A549 (cell line): ENCODE data around the gene TMEM163. TPM values are rescaled to one million over a fixed set of nuclear protein-coding genes. Genes with fewer than 3 reads are reported as not detected.

Experiments
- ATAC-seq, 2 experiments: fragments of 200-7000 bp in 1 of 2; fragments of >200 bp in 1 of 2; cut with Nextera tagmentation in 1 of 2; cut with Tn5 transposase in 1 of 2; 3 replicates each; pipeline versions ENCODE4 v1.8.0 to v1.9.1; 2018 to 2020; ENCODE audit warnings: mild to moderate bottlenecking in 1 of 2, moderate library complexity in 1 of 2
- CTCF ChIA-PET: fragments of 300-600 bp; sonication (Branson Sonifier 250); formaldehyde crosslinking; extraction: SDS; loops from one replicate; lab custom pipeline; 2021; ENCODE audit warnings: antibody characterized with exemption, inconsistent platforms; lab: Yijun Ruan, JAX
- POLR2A ChIA-PET: fragments of 350-600 bp; formaldehyde crosslinking; extraction: SDS; loops from one replicate; lab custom pipeline; 2021; ENCODE audit warnings: antibody characterized with exemption, inconsistent platforms; lab: Yijun Ruan, JAX
- DNase-seq, 2 experiments: peaks; one replicate each; pipeline versions ENCODE4 v3.0.0 to v3.0.0-alpha.2; 2011 to 2016; ENCODE audit warnings: low read depth in 1 of 2, low spot score in 1 of 2
- FAIRE-seq: peaks from 2 replicates; lab custom pipeline; 2011; peaks lifted over from hg19 to GRCh38; lab: Jason Lieb, UNC
- H3K27ac ChIP-seq, 2 experiments: fragments of >200 bp; sonication (Bioruptor Twin); formaldehyde crosslinking; 3 replicates each; pipeline ENCODE4 v1.5.1; 2016 to 2017
- H3K4me1 ChIP-seq: fragments of >200 bp; sonication (Bioruptor Twin); formaldehyde crosslinking; 3 replicates; pipeline ENCODE4 v1.6.1; 2016
- H3K4me2 ChIP-seq: fragments of >200 bp; sonication (Bioruptor Twin); formaldehyde crosslinking; 3 replicates; pipeline ENCODE4 v1.6.1; 2016
- H3K4me3 ChIP-seq: fragments of >200 bp; sonication (Bioruptor Twin); formaldehyde crosslinking; 3 replicates; pipeline ENCODE4 v1.5.1; 2016
- H3K9me3 ChIP-seq: fragments of >200 bp; sonication (Bioruptor Twin); formaldehyde crosslinking; 3 replicates; pipeline ENCODE4 v1.6.1; 2016
- BCL3 ChIP-seq: fragments of >200 bp; sonication (Bioruptor Twin); formaldehyde crosslinking; IDR thresholded peaks from 3 replicates; pipeline ENCODE4 v1.6.1; 2016
- BHLHE40 ChIP-seq: IDR thresholded peaks from 2 replicates; pipeline ENCODE4 v1.6.1; 2012; ENCODE audit warnings: low read depth, low read length, inconsistent platforms
- CBX2 ChIP-seq: fragments of 200-600 bp; sonication (generic); IDR thresholded peaks from 2 replicates; pipeline ENCODE4 v1.6.1; 2016; ENCODE audit warnings: low read depth, mild to moderate bottlenecking, borderline replicate concordance
- CEBPB ChIP-seq, 2 experiments: fragments of >200 bp in 1 of 2; sonication (Bioruptor Twin) in 1 of 2; formaldehyde crosslinking in 1 of 2; IDR thresholded peaks; 2 replicates each; pipeline ENCODE4 v1.6.1; 2012 to 2016
- CHD2 ChIP-seq: fragments of 150-350 bp; IDR thresholded peaks from 2 replicates; pipeline ENCODE4 v1.6.1; 2014; ENCODE audit warnings: low read length; ENCODE audit not compliant: partially characterized antibody
- CHD4 ChIP-seq: fragments of 200-600 bp; sonication (generic); IDR thresholded peaks from 2 replicates; pipeline ENCODE4 v1.6.1; 2016; ENCODE audit warnings: antibody characterized with exemption, mild to moderate bottlenecking, borderline replicate concordance
- CTCF ChIP-seq: fragments of >200 bp; sonication (Bioruptor Twin); formaldehyde crosslinking; IDR thresholded peaks from 3 replicates; pipeline ENCODE4 v1.5.1; 2016
- EHMT2 ChIP-seq: fragments of 200-600 bp; sonication (generic); IDR thresholded peaks from 2 replicates; pipeline ENCODE4 v1.6.1; 2016; ENCODE audit warnings: antibody characterized with exemption, low read depth, mild to moderate bottlenecking, moderate library complexity
- ELK1 ChIP-seq: fragments of 150-350 bp; IDR thresholded peaks from 2 replicates; pipeline ENCODE4 v1.6.1; 2014; ENCODE audit warnings: low read depth, mild to moderate bottlenecking, low read length
- FOXS1 ChIP-seq: fragments of 250-450 bp; sonication (Bioruptor Pico); IDR thresholded peaks from 2 replicates; pipeline ENCODE4 v1.5.0; 2020; ENCODE audit warnings: mild to moderate bottlenecking, moderate library complexity
- HDAC2 ChIP-seq: fragments of 200-600 bp; sonication (generic); IDR thresholded peaks from 2 replicates; pipeline ENCODE4 v1.6.1; 2016
- HEYL ChIP-seq: fragments of 250-450 bp; sonication (Bioruptor Pico); IDR thresholded peaks from 2 replicates; pipeline ENCODE4 v1.8.0; 2021; ENCODE audit warnings: mild to moderate bottlenecking, moderate library complexity
- HOXA7 ChIP-seq: fragments of 250-450 bp; sonication (Bioruptor Pico); IDR thresholded peaks from 2 replicates; pipeline ENCODE4 v1.5.0; 2020; ENCODE audit warnings: mild to moderate bottlenecking, moderate library complexity
- HOXB13 ChIP-seq: fragments of 250-450 bp; sonication (Bioruptor Pico); IDR thresholded peaks from 2 replicates; pipeline ENCODE4 v1.5.0; 2020; ENCODE audit warnings: low read depth, mild to moderate bottlenecking, moderate library complexity
- HOXB5 ChIP-seq: fragments of 250-450 bp; sonication (Bioruptor Pico); IDR thresholded peaks from 2 replicates; pipeline ENCODE4 v1.5.0; 2020; ENCODE audit warnings: mild to moderate bottlenecking, moderate library complexity
- KDM5A ChIP-seq: fragments of 200-600 bp; sonication (generic); IDR thresholded peaks from 2 replicates; pipeline ENCODE4 v1.6.1; 2016; ENCODE audit warnings: antibody characterized with exemption, mild to moderate bottlenecking
- MAFK ChIP-seq: fragments of 450-650 bp; IDR thresholded peaks from 2 replicates; pipeline ENCODE4 v1.6.1; 2014; ENCODE audit not compliant: partially characterized antibody
- MYC ChIP-seq: IDR thresholded peaks from 2 replicates; pipeline ENCODE4 v1.6.1; 2012; ENCODE audit warnings: mild to moderate bottlenecking, inconsistent platforms, low read length, improper control_type of control experiment, borderline replicate concordance
- NFE2L2 ChIP-seq: fragments of 150-350 bp; conservative IDR thresholded peaks from 2 replicates; pipeline ENCODE4 v1.6.1; 2014; ENCODE audit warnings: low read length
- PHF8 ChIP-seq: fragments of 200-600 bp; sonication (generic); IDR thresholded peaks from 2 replicates; pipeline ENCODE4 v1.6.1; 2016; ENCODE audit warnings: low read depth, mild to moderate bottlenecking, antibody characterized with exemption, moderate library complexity, borderline replicate concordance
- RFX5 ChIP-seq: fragments of 450-650 bp; IDR thresholded peaks from 2 replicates; pipeline ENCODE4 v1.7.1; 2014; ENCODE audit warnings: antibody characterized with exemption, mild to moderate bottlenecking, moderate library complexity
- SMC3 ChIP-seq: fragments of >200 bp; sonication (Bioruptor Twin); formaldehyde crosslinking; IDR thresholded peaks from 3 replicates; pipeline ENCODE4 v1.6.1; 2018; ENCODE audit warnings: inconsistent platforms
- SREBF2 ChIP-seq: fragments of 450-650 bp; IDR thresholded peaks from 2 replicates; pipeline ENCODE4 v1.6.1; 2014; ENCODE audit warnings: mild to moderate bottlenecking, moderate library complexity
- ZFP36 ChIP-seq: fragments of 450-650 bp; IDR thresholded peaks from 2 replicates; pipeline ENCODE4 v1.6.1; 2014; ENCODE audit warnings: borderline replicate concordance; ENCODE audit not compliant: partially characterized antibody
- ZSCAN20 ChIP-seq: fragments of 250-450 bp; sonication (Bioruptor Pico); IDR thresholded peaks from 2 replicates; pipeline ENCODE4 v1.8.0; 2022; ENCODE audit warnings: mild to moderate bottlenecking, moderate library complexity
- WGBS: methylation state at CpG from one replicate; pipeline ENCODE4 v1.1.6; 2017; ENCODE audit errors: missing lambda C conversion rate; 5-methylcytosine and 5-hydroxymethylcytosine counted together
- polyA plus RNA-seq, 4 experiments: library from polyadenylated mRNA; depleted of rRNA in 3 of 4; stranded (reverse); fragments of >200 nt; fragmentation: RNase III in 1 of 4; extraction: RNeasy Plus Mini Kit Qiagen cat#74134 plus additional on column Dnase treatment in 1 of 4; gene quantifications; 2 replicates in 3 of 4; 3 replicates in 1 of 4; pipeline ENCODE4 v1.2.3, GENCODE V29; 2011 to 2017
- TF ChIP-seq, protein P1 (sequence below): fragments of 250-450 bp; sonication (Bioruptor Pico); IDR thresholded peaks from 2 replicates; pipeline ENCODE4 v1.5.0; 2020; ENCODE audit warnings: low read depth, mild to moderate bottlenecking, moderate library complexity
- TF ChIP-seq, protein P2 (sequence below): IDR thresholded peaks from 2 replicates; pipeline ENCODE4 v1.6.1; 2012; ENCODE audit warnings: low read depth, borderline replicate concordance
- TF ChIP-seq, protein P3 (sequence below): fragments of 200-600 bp; sonication (generic); IDR thresholded peaks from 2 replicates; pipeline ENCODE4 v1.6.1; 2016; ENCODE audit warnings: antibody characterized with exemption, mild to moderate bottlenecking, moderate library complexity

Gene TMEM163
- polyA plus RNA-seq, 2 of the 4 experiments (the other 2 are of a cell fraction): not detected

DNA sequence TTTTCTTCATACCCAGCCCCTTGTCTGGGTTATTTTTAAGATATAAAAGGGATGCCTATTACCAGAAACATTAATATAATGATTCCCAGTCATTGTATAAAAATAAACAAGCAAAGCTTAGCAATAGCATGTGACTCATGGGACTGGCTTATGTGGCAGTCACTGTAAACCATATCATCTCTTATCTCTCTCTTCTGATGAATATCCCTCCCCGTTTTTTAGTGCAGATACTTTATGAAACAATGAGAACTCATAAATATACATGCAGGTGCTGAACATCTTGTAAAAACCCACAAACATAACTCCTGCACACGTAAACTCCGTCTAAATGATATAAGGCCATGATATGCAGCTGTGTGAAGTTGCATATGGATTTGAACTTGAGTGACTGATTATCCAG, 310.0 kb downstream of the TMEM163 start:
- H3K4me3 ChIP-seq: no peak overlapping the region
- FAIRE-seq (no peak), DNase-seq (no peak), ATAC-seq (no peak)
- H3K4me2 ChIP-seq: no peak overlapping the region
- no peak overlapping the region for H3K27ac ChIP-seq
- ChIA-PET POLR2A (no interaction called here), CTCF (interaction anchor here (0.8 to 1.3 kb wide), 2 partner anchors 163 to 290 kb away, joined by 3 to 5 read pairs; no protein-coding TSS in a partner anchor)
- H3K4me1 ChIP-seq: peaks cover 4% of the 10 kb centered on the region; the same call in 1 of the 3 replicates
- 70% methylated on average over 3 of the region's 3 CpGs for WGBS
- TF ChIP-seq, protein P1, sequence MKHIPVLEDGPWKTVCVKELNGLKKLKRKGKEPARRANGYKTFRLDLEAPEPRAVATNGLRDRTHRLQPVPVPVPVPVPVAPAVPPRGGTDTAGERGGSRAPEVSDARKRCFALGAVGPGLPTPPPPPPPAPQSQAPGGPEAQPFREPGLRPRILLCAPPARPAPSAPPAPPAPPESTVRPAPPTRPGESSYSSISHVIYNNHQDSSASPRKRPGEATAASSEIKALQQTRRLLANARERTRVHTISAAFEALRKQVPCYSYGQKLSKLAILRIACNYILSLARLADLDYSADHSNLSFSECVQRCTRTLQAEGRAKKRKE (CRISPR knock-in tag): no peak
- TF ChIP-seq BCL3: no peak
- TF ChIP-seq HOXB5 (CRISPR knock-in tag): no peak
- TF ChIP-seq HDAC2: no peak
- no peak for TF ChIP-seq MAFK
- TF ChIP-seq CHD2: no peak
- TF ChIP-seq CHD4: no peak
- no peak for TF ChIP-seq SMC3
- no peak for TF ChIP-seq ZSCAN20
- no peak for TF ChIP-seq EHMT2
- no peak for TF ChIP-seq SREBF2
- TF ChIP-seq NFE2L2: no peak
- TF ChIP-seq ELK1: no peak
- TF ChIP-seq ZFP36: no peak
- TF ChIP-seq PHF8: no peak
- TF ChIP-seq MYC: no peak
- H3K9me3 ChIP-seq: no peaks in the 10 kb centered on the region

GRCh38 chr2:134408386-134408785, 310.4 kb downstream of the TMEM163 start:
- POLR2A ChIA-PET: no interaction called here
- ATAC-seq: no peak
- TF ChIP-seq CHD2 (no peak), FOXS1 (CRISPR knock-in tag) (no peak), CEBPB (IDR thresholded peaks at IDR 0.05) (no peak), HEYL (CRISPR knock-in tag) (no peak), CHD4 (no peak), HOXB13 (no peak), HOXA7 (CRISPR knock-in tag) (no peak), RFX5 (no peak), KDM5A (no peak), CTCF (no peak), CBX2 (no peak), BHLHE40 (no peak)
- TF ChIP-seq, protein P2, sequence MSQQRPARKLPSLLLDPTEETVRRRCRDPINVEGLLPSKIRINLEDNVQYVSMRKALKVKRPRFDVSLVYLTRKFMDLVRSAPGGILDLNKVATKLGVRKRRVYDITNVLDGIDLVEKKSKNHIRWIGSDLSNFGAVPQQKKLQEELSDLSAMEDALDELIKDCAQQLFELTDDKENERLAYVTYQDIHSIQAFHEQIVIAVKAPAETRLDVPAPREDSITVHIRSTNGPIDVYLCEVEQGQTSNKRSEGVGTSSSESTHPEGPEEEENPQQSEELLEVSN: no peak
- TF ChIP-seq, protein P3, sequence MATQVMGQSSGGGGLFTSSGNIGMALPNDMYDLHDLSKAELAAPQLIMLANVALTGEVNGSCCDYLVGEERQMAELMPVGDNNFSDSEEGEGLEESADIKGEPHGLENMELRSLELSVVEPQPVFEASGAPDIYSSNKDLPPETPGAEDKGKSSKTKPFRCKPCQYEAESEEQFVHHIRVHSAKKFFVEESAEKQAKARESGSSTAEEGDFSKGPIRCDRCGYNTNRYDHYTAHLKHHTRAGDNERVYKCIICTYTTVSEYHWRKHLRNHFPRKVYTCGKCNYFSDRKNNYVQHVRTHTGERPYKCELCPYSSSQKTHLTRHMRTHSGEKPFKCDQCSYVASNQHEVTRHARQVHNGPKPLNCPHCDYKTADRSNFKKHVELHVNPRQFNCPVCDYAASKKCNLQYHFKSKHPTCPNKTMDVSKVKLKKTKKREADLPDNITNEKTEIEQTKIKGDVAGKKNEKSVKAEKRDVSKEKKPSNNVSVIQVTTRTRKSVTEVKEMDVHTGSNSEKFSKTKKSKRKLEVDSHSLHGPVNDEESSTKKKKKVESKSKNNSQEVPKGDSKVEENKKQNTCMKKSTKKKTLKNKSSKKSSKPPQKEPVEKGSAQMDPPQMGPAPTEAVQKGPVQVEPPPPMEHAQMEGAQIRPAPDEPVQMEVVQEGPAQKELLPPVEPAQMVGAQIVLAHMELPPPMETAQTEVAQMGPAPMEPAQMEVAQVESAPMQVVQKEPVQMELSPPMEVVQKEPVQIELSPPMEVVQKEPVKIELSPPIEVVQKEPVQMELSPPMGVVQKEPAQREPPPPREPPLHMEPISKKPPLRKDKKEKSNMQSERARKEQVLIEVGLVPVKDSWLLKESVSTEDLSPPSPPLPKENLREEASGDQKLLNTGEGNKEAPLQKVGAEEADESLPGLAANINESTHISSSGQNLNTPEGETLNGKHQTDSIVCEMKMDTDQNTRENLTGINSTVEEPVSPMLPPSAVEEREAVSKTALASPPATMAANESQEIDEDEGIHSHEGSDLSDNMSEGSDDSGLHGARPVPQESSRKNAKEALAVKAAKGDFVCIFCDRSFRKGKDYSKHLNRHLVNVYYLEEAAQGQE: no peak
- DNase-seq: no peak
- Histone ChIP-seq H3K9me3 (no peaks in the 10 kb centered on the region), H3K27ac (no peak overlapping the region), H3K4me1 (peaks cover 4% of the 10 kb centered on the region; the same call in 1 of the 3 replicates), H3K4me2 (no peak overlapping the region), H3K4me3 (no peak overlapping the region)
- WGBS: 79% methylated on average over 3 of the region's 3 CpGs
- no peak for FAIRE-seq
- CTCF ChIA-PET: interaction anchor here (0.8 to 1.3 kb wide), 2 partner anchors 163 to 290 kb away, joined by 3 to 5 read pairs; no protein-coding TSS in a partner anchor
